Measurements from ENCODE around the gene OTOP2. TPM values are rescaled to one million over a fixed set of nuclear protein-coding genes. Genes with fewer than 3 reads are reported as not detected.
A peak's percentile ranks its signal among the peaks of the same experiment; 100 is the strongest.

Gene OTOP2
- total and polyA plus RNA-seq, 4 donors = not detected

DNA sequence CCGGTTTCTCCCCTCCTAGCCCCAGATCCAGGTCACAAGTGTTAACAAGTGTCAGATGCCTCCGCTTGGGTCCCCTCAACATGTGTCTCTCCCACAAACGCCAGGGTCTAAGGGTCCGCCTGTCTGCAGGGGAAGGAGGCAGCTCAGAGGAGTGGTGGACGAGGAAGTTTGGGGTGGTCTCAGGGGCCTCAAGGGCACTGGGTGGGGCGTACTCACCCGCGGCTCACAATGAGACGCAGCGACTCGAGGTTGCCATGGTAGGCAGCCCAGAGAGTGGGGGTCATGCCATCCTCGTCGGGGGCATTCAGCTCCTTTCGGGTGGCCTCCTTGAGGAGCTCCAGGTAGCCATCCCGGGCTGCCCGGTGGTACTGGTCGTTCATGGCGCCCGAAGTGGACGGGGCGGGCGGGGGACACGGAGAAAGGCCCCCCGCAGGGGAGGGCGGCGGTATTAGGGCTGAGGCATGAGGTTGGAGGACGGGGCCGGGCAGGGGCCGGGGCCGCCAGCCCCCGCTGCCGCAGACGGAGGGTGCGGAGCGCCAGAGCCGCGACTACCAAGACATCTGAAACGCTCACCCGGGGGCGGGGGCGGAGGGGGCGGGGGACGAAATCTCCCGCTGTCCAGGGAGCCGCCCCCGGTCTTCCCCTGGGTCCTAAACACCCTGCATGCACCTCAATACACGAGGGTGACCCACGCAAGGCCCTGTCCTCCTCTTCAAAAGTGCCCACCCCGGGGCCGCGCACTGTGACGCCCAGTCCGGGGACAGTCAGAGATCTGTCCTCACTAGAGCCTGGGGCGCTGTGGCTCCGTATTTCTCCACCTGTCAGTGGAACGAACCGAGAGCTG lies 1.2 kb upstream of the OTOP2 start, which contains the start of gene USH1G:
USH1G (minus strand) TSS at position 562 of the 844 bp plus-strand sequence; CDS start at position 380, 182 bp downstream.
- DNase-seq (peak in 1 of 3 donors; percentile 13), ATAC-seq (ENCODE audit: insufficient read depth, low FRiP score) (no peak)
- no peak within 1 kb of the TSS for H3K4me3 ChIP-seq
- 5 to 7% methylated on average over 41 to 57 of the region's 57 CpGs for WGBS, 2 donors
- H3K9ac ChIP-seq (ENCODE audit: insufficient read depth in 1 of 2, low read length in 2 of 2) = no peak within 1 kb of the TSS
- H3K4me1 ChIP-seq (ENCODE audit: control insufficient read depth in 5 of 5, insufficient read depth in 5 of 5, low read length in 5 of 5) = peaks cover 0 to 16% (median 3%) of the 10 kb centered on the region in 5 donors
- H3K27ac ChIP-seq (ENCODE audit: low read depth in 1 of 2, low read length in 1 of 2) = no peak within 1 kb of the TSS
- H3K9me3 ChIP-seq (ENCODE audit: control insufficient read depth in 4 of 4, insufficient read depth in 3 of 4, low read length in 3 of 4) = no peaks in the 10 kb centered on the region
- H3K27me3 ChIP-seq (ENCODE audit: control insufficient read depth in 3 of 3, insufficient read depth in 3 of 3, low read length in 2 of 3) = peaks cover 0 to 57% (median 56%) of the 10 kb centered on the region in 3 donors
- no peaks in the 10 kb centered on the region for H3K36me3 ChIP-seq (ENCODE audit: control insufficient read depth in 4 of 4, insufficient read depth in 4 of 4, low read length in 4 of 4)
- TF ChIP-seq, protein P1, sequence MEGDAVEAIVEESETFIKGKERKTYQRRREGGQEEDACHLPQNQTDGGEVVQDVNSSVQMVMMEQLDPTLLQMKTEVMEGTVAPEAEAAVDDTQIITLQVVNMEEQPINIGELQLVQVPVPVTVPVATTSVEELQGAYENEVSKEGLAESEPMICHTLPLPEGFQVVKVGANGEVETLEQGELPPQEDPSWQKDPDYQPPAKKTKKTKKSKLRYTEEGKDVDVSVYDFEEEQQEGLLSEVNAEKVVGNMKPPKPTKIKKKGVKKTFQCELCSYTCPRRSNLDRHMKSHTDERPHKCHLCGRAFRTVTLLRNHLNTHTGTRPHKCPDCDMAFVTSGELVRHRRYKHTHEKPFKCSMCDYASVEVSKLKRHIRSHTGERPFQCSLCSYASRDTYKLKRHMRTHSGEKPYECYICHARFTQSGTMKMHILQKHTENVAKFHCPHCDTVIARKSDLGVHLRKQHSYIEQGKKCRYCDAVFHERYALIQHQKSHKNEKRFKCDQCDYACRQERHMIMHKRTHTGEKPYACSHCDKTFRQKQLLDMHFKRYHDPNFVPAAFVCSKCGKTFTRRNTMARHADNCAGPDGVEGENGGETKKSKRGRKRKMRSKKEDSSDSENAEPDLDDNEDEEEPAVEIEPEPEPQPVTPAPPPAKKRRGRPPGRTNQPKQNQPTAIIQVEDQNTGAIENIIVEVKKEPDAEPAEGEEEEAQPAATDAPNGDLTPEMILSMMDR (IDR thresholded peaks at IDR 0.05; ENCODE audit: control extremely low read depth, extremely low read depth) = no peak

DNA sequence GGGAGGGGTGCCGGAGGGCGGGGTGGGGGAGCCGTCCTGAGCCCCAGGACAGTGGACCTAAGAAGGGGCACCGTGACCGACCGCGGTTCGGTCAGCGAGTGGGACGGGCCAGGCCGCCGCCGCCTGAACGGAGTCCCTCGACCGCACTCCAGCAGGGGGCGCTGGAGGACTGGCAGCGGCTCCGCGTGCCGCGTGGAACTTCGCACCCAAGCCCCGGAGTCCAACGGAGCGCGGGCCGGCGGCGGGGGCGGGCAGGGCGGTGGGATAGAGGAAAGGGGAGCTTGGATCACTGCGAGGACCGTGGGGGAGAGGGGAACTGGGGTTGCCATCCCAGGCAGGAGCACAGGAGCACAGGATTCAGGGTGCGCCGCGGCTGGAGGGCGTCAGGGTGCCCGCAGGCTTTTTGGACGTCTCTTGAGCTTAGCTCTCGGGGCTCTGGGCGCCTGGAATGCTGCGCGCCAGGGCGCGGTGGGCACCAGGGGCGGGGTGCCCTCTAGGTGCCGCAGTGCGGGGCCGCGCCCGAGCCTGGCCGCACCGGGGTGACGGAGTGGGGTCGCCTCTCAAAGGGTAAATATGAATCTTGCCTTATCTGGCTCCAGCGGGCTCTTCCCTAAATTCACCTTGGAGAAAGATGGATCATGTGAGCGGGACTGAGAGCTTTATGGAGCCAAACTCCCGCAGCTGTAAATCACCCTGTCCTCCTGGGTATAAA lies 379 bp upstream of the OTOP2 start:
- peak; percentile 17 to 49 (median 48) for DNase-seq
- Histone ChIP-seq H3K9ac (ENCODE audit: insufficient read depth in 1 of 2, low read length in 2 of 2) (no peak overlapping the region), H3K36me3 (ENCODE audit: control insufficient read depth in 4 of 4, insufficient read depth in 4 of 4, low read length in 4 of 4) (no peaks in the 10 kb centered on the region), H3K4me3 (no peak overlapping the region), H3K27me3 (ENCODE audit: control insufficient read depth in 3 of 3, insufficient read depth in 3 of 3, low read length in 2 of 3) (peaks cover 0 to 61% (median 60%) of the 10 kb centered on the region in 3 donors), H3K9me3 (ENCODE audit: control insufficient read depth in 4 of 4, insufficient read depth in 3 of 4, low read length in 3 of 4) (no peaks in the 10 kb centered on the region), H3K4me1 (ENCODE audit: control insufficient read depth in 5 of 5, insufficient read depth in 5 of 5, low read length in 5 of 5) (peaks cover 0 to 16% (median 3%) of the 10 kb centered on the region in 5 donors), H3K27ac (ENCODE audit: low read depth in 1 of 2, low read length in 1 of 2) (no peak overlapping the region)
- TF ChIP-seq, protein P1 (IDR thresholded peaks at IDR 0.05; ENCODE audit: control extremely low read depth, extremely low read depth) = peak; percentile 71
- peak; percentile 81 for ATAC-seq (ENCODE audit: insufficient read depth, low FRiP score)
- 3% methylated on average over 59 of the region's 59 CpGs for WGBS, 2 donors

DNA sequence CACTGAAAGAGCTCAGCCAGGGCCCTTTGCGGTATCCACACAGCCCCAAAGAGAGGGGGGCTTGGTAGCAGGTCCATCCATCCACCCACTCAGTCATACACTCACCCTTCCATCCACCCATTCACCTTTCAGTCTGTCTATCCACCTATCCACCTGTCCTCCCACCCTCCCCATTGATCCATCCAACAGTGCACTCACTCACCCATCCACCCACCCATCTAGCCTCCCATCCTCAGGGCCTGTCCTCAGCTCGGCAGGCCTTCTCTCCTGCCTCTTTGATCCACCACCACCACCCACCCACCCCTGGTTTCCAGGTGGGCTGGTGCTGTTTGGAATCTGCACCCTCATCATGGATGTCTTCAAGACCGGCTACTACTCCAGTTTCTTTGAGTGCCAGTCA lies 1.2 kb downstream of the OTOP2 start:
- Histone ChIP-seq H3K27me3 (ENCODE audit: control insufficient read depth in 3 of 3, insufficient read depth in 3 of 3, low read length in 2 of 3) (peaks cover 0 to 58% (median 56%) of the 10 kb centered on the region in 3 donors), H3K9ac (ENCODE audit: insufficient read depth in 1 of 2, low read length in 2 of 2) (no peak overlapping the region), H3K9me3 (ENCODE audit: control insufficient read depth in 4 of 4, insufficient read depth in 3 of 4, low read length in 3 of 4) (no peaks in the 10 kb centered on the region), H3K4me3 (no peak overlapping the region), H3K27ac (ENCODE audit: low read depth in 1 of 2, low read length in 1 of 2) (no peak overlapping the region), H3K4me1 (ENCODE audit: control insufficient read depth in 5 of 5, insufficient read depth in 5 of 5, low read length in 5 of 5) (peaks cover 0 to 16% (median 3%) of the 10 kb centered on the region in 5 donors), H3K36me3 (ENCODE audit: control insufficient read depth in 4 of 4, insufficient read depth in 4 of 4, low read length in 4 of 4) (no peaks in the 10 kb centered on the region)
- TF ChIP-seq, protein P1 (IDR thresholded peaks at IDR 0.05; ENCODE audit: control extremely low read depth, extremely low read depth) = no peak
- 73 to 81% methylated on average over 3 of the region's 3 CpGs for WGBS, 2 donors
- ATAC-seq (ENCODE audit: insufficient read depth, low FRiP score) = no peak
- no peak for DNase-seq

All from lung (tissue), 12 donors.